HepG2 (cell line): ENCODE results near the gene MOK. TPM values are rescaled to one million over a fixed set of nuclear protein-coding genes. Genes with fewer than 3 reads are reported as not detected.
A peak's percentile ranks its signal among the peaks of the same experiment; 100 is the strongest.

Source experiments
- AKAP8 ChIP-seq: sonication (generic); formaldehyde crosslinking; IDR thresholded peaks from 2 replicates; pipeline ENCODE4 v1.5.1; 2020; ENCODE audit warnings: mild to moderate bottlenecking, missing genetic modification reagents
- ISX ChIP-seq: sonication (generic); formaldehyde crosslinking; conservative IDR thresholded peaks from 2 replicates; pipeline ENCODE4 v1.5.0; 2020; ENCODE audit warnings: missing genetic modification reagents
- KDM6A ChIP-seq: IDR thresholded peaks from 2 replicates; pipeline ENCODE4 v1.6.1; 2016; ENCODE audit warnings: low read depth
- POLR2G ChIP-seq: fragments of 200-400 bp; formaldehyde crosslinking; IDR thresholded peaks from 2 replicates; pipeline ENCODE4 v1.6.1; 2018; ENCODE audit warnings: mild to moderate bottlenecking, low read depth, low read length, moderate library complexity
- PRMT3 ChIP-seq: sonication (generic); formaldehyde crosslinking; IDR thresholded peaks from 2 replicates; pipeline ENCODE4 v1.8.1; 2022; ENCODE audit warnings: low read depth, mild to moderate bottlenecking, moderate library complexity, missing genetic modification reagents, borderline replicate concordance
- RAD51 ChIP-seq: fragments of 450-650 bp; IDR thresholded peaks from 2 replicates; pipeline ENCODE4 v1.6.1; 2016; ENCODE audit warnings: borderline replicate concordance
- RBM22 ChIP-seq: fragments of 200-400 bp; formaldehyde crosslinking; optimal IDR thresholded peaks from 2 replicates; pipeline ENCODE3; 2017; ENCODE audit warnings: mild to moderate bottlenecking, low read length, moderate library complexity
- RORA ChIP-seq: sonication (generic); formaldehyde crosslinking; IDR thresholded peaks from 2 replicates; pipeline ENCODE4 v1.5.0; 2020; ENCODE audit warnings: mild to moderate bottlenecking, missing genetic modification reagents, moderate library complexity
- RXRA ChIP-seq: sonication (generic); formaldehyde crosslinking; IDR thresholded peaks from 2 replicates; pipeline ENCODE4 v1.5.1; 2020; ENCODE audit warnings: missing genetic modification reagents
- SIN3A ChIP-seq: IDR thresholded peaks from 2 replicates; pipeline ENCODE4 v1.6.1; 2011; ENCODE audit warnings: low read depth, mild to moderate bottlenecking, control low read depth, low read length, borderline replicate concordance
- STAG1 ChIP-seq: sonication (generic); formaldehyde crosslinking; IDR thresholded peaks from 2 replicates; pipeline ENCODE4 v1.4.0; 2020; ENCODE audit warnings: missing genetic modification reagents
- TMF1 ChIP-seq: sonication (generic); formaldehyde crosslinking; IDR thresholded peaks from 2 replicates; pipeline ENCODE4 v1.8.1; 2022; ENCODE audit warnings: low read depth, missing genetic modification reagents
- ZEB1 ChIP-seq: IDR thresholded peaks from 2 replicates; pipeline ENCODE4 v1.6.1; 2012; ENCODE audit warnings: mild to moderate bottlenecking, low read depth, inconsistent platforms; ENCODE audit not compliant: insufficient replicate concordance
- ZFAT ChIP-seq: sonication (generic); formaldehyde crosslinking; conservative IDR thresholded peaks from 2 replicates; pipeline ENCODE4 v1.8.1; 2023; ENCODE audit warnings: missing genetic modification reagents, inconsistent platforms
- ZNF180 ChIP-seq: sonication (generic); formaldehyde crosslinking; IDR thresholded peaks from 2 replicates; pipeline ENCODE4 v1.4.0; 2020; ENCODE audit warnings: low read depth, missing genetic modification reagents, borderline replicate concordance
- ZNF335 ChIP-seq: sonication (generic); formaldehyde crosslinking; IDR thresholded peaks from 2 replicates; pipeline ENCODE4 v1.4.0; 2020; ENCODE audit warnings: missing genetic modification reagents
- ZNF484 ChIP-seq: sonication (generic); formaldehyde crosslinking; IDR thresholded peaks from 2 replicates; pipeline ENCODE4 v1.5.1; 2020; ENCODE audit warnings: mild to moderate bottlenecking, low read depth, missing genetic modification reagents, borderline replicate concordance
- ZNF605 ChIP-seq: sonication (generic); formaldehyde crosslinking; IDR thresholded peaks from 2 replicates; pipeline ENCODE4 v1.8.0; 2022; ENCODE audit warnings: mild to moderate bottlenecking, missing genetic modification reagents
- ZNF768 ChIP-seq: sonication (generic); formaldehyde crosslinking; IDR thresholded peaks from 2 replicates; pipeline ENCODE4 v1.4.0; 2020; ENCODE audit warnings: missing genetic modification reagents
- ZNF816 ChIP-seq: sonication (generic); formaldehyde crosslinking; IDR thresholded peaks from 2 replicates; pipeline ENCODE4 v1.8.0; 2022; ENCODE audit warnings: missing genetic modification reagents, mild to moderate bottlenecking, borderline replicate concordance
- ZNF878 ChIP-seq: sonication (generic); formaldehyde crosslinking; IDR thresholded peaks from 2 replicates; pipeline ENCODE4 v1.8.1; 2023; ENCODE audit warnings: mild to moderate bottlenecking, missing genetic modification reagents, moderate library complexity
- ZSCAN21 ChIP-seq: sonication (generic); formaldehyde crosslinking; IDR thresholded peaks from 2 replicates; pipeline ENCODE4 v1.8.0; 2022; ENCODE audit warnings: mild to moderate bottlenecking, missing genetic modification reagents, moderate library complexity, borderline replicate concordance
- polyA plus RNA-seq, 8 experiments: library from polyadenylated mRNA; depleted of rRNA in 3 of 8; stranded (reverse) in 7 of 8; unstranded in 1 of 8; fragments of >200 nt; fragmentation: Illumina TruSeq in 4 of 8; extraction: Trizol in 4 of 8; gene quantifications; 2 replicates each; pipeline versions ENCODE4 v1.2.1 to v1.2.3, GENCODE V29; 2011 to 2016; ENCODE audit warnings: low read depth in 4 of 8, missing spikeins in 1 of 8, mixed read lengths in 1 of 8; ENCODE audit not compliant: insufficient read depth in 1 of 8
- total RNA-seq, 5 experiments: library from RNA; depleted of rRNA; stranded (reverse); fragments of >200 nt; fragmentation: Illumina TruSeq; extraction: Trizol; gene quantifications; 2 replicates each; pipeline ENCODE4 v1.2.3, GENCODE V29; 2016; ENCODE audit warnings: low read depth in 1 of 5
- TF ChIP-seq, protein P1 (sequence below): sonication (generic); formaldehyde crosslinking; conservative IDR thresholded peaks from 2 replicates; pipeline ENCODE4 v1.8.0; 2022; ENCODE audit warnings: mild to moderate bottlenecking, moderate library complexity, missing genetic modification reagents
- TF ChIP-seq, protein P2 (sequence below): sonication (generic); formaldehyde crosslinking; conservative IDR thresholded peaks from 2 replicates; pipeline ENCODE4 v1.4.0; 2020; ENCODE audit warnings: missing genetic modification reagents
- TF ChIP-seq, protein P3 (sequence below): sonication (generic); formaldehyde crosslinking; IDR thresholded peaks from 2 replicates; pipeline ENCODE4 v1.4.0; 2020; ENCODE audit warnings: missing genetic modification reagents, mild to moderate bottlenecking, borderline replicate concordance

The MOK gene
- total and polyA plus RNA-seq, 2 of the 13 experiments (the other 11 are each of a cell fraction or from before 2014, with no cell fraction given), result 15.3 to 16.9 TPM

DNA sequence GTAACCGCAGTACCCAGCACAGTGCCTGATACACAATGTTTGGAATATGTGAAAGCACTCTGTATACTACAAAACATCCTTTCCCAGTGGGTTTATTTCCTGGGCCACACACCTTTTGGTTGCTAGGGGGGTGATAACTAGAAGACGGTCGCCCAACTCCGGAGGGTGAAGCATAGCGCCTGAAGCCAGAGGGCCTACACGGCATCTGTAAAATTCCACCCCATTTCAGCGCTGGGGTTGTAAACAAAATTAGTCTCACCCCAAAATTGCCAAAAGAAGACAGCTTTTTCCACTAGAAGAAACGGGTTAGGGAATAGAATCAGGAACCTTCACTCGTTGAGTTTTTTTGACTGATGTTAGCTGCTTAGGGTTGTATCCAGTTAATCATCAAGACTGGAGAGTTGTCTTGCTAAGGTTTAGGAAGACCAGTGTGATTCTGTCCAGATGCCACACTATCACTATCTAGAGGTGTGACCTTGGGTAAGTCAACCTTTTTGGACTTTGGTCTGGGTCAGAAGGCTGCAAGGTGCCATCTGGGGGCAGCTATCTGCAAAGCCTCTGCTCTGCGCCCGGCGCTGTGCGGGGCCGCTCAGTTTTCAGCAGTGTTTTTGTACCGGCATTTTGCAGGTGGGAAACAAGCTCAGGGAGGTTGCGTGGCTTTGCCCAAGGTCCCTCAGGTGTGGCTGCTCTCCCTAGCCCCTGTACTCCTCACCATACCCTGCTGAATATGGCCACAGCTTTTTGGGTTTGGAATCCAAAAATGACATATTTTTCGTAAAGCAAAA is 15.9 kb upstream of the MOK start (continued):
- TF ChIP-seq, protein P1, sequence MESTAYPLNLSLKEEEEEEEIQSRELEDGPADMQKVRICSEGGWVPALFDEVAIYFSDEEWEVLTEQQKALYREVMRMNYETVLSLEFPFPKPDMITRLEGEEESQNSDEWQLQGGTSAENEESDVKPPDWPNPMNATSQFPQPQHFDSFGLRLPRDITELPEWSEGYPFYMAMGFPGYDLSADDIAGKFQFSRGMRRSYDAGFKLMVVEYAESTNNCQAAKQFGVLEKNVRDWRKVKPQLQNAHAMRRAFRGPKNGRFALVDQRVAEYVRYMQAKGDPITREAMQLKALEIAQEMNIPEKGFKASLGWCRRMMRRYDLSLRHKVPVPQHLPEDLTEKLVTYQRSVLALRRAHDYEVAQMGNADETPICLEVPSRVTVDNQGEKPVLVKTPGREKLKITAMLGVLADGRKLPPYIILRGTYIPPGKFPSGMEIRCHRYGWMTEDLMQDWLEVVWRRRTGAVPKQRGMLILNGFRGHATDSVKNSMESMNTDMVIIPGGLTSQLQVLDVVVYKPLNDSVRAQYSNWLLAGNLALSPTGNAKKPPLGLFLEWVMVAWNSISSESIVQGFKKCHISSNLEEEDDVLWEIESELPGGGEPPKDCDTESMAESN, result peak; percentile 71; the same call in 1 of the 2 replicates
- TF ChIP-seq ISX (no peak), SIN3A (peak; percentile 36; the same call in 1 of the 2 replicates), ZNF484 (no peak), PRMT3 (CRISPR knock-in tag) (no peak), ZNF335 (CRISPR knock-in tag) (no peak), POLR2G (peak; percentile 79), ZFAT (no peak), RAD51 (no peak), ZNF605 (peak; percentile 60; the same call in 1 of the 2 replicates), AKAP8 (CRISPR knock-in tag) (0 out of 2 replicates have a peak, but pooled peaks have one; percentile 12), TMF1 (CRISPR knock-in tag) (peak; percentile 43; the same call in 1 of the 2 replicates), ZEB1 (peak; percentile 63), ZNF768 (peak; percentile 39; the same call in 1 of the 2 replicates), RBM22 (peak; percentile 27), ZNF816 (CRISPR knock-in tag) (no peak), ZNF180 (CRISPR knock-in tag) (no peak), ZNF878 (CRISPR knock-in tag) (0 out of 2 replicates have a peak, but pooled peaks have one; percentile 5), ZSCAN21 (CRISPR knock-in tag) (0 out of 2 replicates have a peak, but pooled peaks have one; percentile 47), RXRA (CRISPR knock-in tag) (peak; percentile 92), STAG1 (CRISPR knock-in tag) (no peak), KDM6A (CRISPR knock-in tag) (peak; percentile 25; the same call in 1 of the 2 replicates), RORA (CRISPR knock-in tag) (no peak)
- TF ChIP-seq, protein P2, sequence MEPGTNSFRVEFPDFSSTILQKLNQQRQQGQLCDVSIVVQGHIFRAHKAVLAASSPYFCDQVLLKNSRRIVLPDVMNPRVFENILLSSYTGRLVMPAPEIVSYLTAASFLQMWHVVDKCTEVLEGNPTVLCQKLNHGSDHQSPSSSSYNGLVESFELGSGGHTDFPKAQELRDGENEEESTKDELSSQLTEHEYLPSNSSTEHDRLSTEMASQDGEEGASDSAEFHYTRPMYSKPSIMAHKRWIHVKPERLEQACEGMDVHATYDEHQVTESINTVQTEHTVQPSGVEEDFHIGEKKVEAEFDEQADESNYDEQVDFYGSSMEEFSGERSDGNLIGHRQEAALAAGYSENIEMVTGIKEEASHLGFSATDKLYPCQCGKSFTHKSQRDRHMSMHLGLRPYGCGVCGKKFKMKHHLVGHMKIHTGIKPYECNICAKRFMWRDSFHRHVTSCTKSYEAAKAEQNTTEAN (CRISPR knock-in tag), result 0 out of 2 replicates have a peak, but pooled peaks have one; percentile 41
- TF ChIP-seq, protein P3, sequence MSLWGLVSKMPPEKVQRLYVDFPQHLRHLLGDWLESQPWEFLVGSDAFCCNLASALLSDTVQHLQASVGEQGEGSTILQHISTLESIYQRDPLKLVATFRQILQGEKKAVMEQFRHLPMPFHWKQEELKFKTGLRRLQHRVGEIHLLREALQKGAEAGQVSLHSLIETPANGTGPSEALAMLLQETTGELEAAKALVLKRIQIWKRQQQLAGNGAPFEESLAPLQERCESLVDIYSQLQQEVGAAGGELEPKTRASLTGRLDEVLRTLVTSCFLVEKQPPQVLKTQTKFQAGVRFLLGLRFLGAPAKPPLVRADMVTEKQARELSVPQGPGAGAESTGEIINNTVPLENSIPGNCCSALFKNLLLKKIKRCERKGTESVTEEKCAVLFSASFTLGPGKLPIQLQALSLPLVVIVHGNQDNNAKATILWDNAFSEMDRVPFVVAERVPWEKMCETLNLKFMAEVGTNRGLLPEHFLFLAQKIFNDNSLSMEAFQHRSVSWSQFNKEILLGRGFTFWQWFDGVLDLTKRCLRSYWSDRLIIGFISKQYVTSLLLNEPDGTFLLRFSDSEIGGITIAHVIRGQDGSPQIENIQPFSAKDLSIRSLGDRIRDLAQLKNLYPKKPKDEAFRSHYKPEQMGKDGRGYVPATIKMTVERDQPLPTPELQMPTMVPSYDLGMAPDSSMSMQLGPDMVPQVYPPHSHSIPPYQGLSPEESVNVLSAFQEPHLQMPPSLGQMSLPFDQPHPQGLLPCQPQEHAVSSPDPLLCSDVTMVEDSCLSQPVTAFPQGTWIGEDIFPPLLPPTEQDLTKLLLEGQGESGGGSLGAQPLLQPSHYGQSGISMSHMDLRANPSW (CRISPR knock-in tag), result peak; percentile 29; the same call in 1 of the 2 replicates
